Calu3 (cell line): Measurements from ENCODE around the gene CACNA2D3. TPM values are rescaled to one million over a fixed set of nuclear protein-coding genes. Genes with fewer than 3 reads are reported as not detected.

Source experiments
- BruUV-seq: library from RNA; stranded (reverse); fragments of 400-500 nt; replicated peaks from 2 replicates; lab custom pipeline; 2021; lab: Mats Ljungman, UMichigan
- CTCF ChIA-PET: fragments of 300-600 bp; sonication (Branson Sonifier 250); formaldehyde crosslinking; loops from one replicate; lab custom pipeline; 2022; ENCODE audit warnings: antibody characterized with exemption; lab: Charles Lee
- DNase-seq: peaks from one replicate; pipeline ENCODE4 v3.0.0; 2022
- H3K27ac Mint-ChIP-seq: one replicate; pipeline ENCODE4 v1.8.0; 2022; ENCODE audit warnings: mixed read lengths; ENCODE audit not compliant: unreplicated experiment
- H3K27me3 Mint-ChIP-seq: one replicate; pipeline ENCODE4 v1.8.0; 2022; ENCODE audit warnings: mixed read lengths; ENCODE audit not compliant: unreplicated experiment
- H3K36me3 Mint-ChIP-seq: one replicate; pipeline ENCODE4 v1.8.0; 2022; ENCODE audit warnings: mild to moderate bottlenecking, moderate library complexity, mixed read lengths; ENCODE audit not compliant: insufficient read depth, unreplicated experiment
- H3K4me1 Mint-ChIP-seq: one replicate; pipeline ENCODE4 v1.8.0; 2022; ENCODE audit warnings: mild to moderate bottlenecking, low read depth, mixed read lengths; ENCODE audit not compliant: unreplicated experiment
- H3K4me3 Mint-ChIP-seq: one replicate; pipeline ENCODE4 v1.8.0; 2022; ENCODE audit warnings: mild to moderate bottlenecking, low read depth, moderate library complexity, mixed read lengths; ENCODE audit not compliant: unreplicated experiment
- H3K9me3 Mint-ChIP-seq: one replicate; pipeline ENCODE4 v1.8.0; 2022; ENCODE audit warnings: low read depth, mixed read lengths; ENCODE audit not compliant: unreplicated experiment
- intact Hi-C: fragments of 100-400 bp; cut with micrococcal nuclease; formaldehyde crosslinking; loops from one replicate; pipeline ENCODE4 v1.10.0; 2022; ENCODE audit not compliant: unreplicated experiment
- total RNA-seq: library from RNA; stranded (reverse); gene quantifications from 2 replicates; pipeline ENCODE4 v1.2.3, GENCODE V29; 2022
- TF ChIP-seq, protein P1 (sequence below): fragments of 200-600 bp; IDR thresholded peaks from one replicate; pipeline ENCODE4 v1.8.0; 2022; ENCODE audit warnings: antibody characterized with exemption; ENCODE audit not compliant: unreplicated experiment

The CACNA2D3 gene
- total RNA-seq, 1 experiment from 2014 or later, result not detected

DNA sequence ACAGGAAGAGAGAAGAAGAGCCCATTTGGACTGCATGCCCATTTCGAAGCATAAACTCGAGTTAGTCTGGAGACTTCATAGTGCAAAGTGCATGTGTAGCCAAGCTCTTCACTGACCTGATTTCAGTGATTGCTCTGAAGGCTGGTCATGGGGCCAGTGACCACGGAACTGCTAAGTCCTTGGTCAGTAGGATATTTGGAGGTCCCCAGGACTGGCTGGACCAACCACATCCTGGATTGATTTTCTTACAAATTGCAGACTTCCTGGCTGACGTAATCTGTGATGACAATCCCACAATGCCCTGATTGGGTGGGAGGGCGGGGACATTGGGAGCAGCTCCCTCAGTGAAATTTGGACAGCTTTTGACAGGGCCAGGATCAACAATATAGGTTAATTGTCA lies 233.4 kb downstream of the CACNA2D3 start:
- Mint-ChIP-seq H3K36me3 (no peaks in the 10 kb centered on the region), H3K4me1 (no peaks in the 10 kb centered on the region), H3K9me3 (peaks cover 4% of the 10 kb centered on the region), H3K27ac (no peak overlapping the region), H3K27me3 (peaks cover 10% of the 10 kb centered on the region), H3K4me3 (no peak overlapping the region)
- TF ChIP-seq, protein P1, sequence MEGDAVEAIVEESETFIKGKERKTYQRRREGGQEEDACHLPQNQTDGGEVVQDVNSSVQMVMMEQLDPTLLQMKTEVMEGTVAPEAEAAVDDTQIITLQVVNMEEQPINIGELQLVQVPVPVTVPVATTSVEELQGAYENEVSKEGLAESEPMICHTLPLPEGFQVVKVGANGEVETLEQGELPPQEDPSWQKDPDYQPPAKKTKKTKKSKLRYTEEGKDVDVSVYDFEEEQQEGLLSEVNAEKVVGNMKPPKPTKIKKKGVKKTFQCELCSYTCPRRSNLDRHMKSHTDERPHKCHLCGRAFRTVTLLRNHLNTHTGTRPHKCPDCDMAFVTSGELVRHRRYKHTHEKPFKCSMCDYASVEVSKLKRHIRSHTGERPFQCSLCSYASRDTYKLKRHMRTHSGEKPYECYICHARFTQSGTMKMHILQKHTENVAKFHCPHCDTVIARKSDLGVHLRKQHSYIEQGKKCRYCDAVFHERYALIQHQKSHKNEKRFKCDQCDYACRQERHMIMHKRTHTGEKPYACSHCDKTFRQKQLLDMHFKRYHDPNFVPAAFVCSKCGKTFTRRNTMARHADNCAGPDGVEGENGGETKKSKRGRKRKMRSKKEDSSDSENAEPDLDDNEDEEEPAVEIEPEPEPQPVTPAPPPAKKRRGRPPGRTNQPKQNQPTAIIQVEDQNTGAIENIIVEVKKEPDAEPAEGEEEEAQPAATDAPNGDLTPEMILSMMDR, result no peak
- intact Hi-C loops, result no loop called here
- no peak for DNase-seq
- BruUV-seq, result no TSS peak
- CTCF ChIA-PET, result no interaction called here

DNA sequence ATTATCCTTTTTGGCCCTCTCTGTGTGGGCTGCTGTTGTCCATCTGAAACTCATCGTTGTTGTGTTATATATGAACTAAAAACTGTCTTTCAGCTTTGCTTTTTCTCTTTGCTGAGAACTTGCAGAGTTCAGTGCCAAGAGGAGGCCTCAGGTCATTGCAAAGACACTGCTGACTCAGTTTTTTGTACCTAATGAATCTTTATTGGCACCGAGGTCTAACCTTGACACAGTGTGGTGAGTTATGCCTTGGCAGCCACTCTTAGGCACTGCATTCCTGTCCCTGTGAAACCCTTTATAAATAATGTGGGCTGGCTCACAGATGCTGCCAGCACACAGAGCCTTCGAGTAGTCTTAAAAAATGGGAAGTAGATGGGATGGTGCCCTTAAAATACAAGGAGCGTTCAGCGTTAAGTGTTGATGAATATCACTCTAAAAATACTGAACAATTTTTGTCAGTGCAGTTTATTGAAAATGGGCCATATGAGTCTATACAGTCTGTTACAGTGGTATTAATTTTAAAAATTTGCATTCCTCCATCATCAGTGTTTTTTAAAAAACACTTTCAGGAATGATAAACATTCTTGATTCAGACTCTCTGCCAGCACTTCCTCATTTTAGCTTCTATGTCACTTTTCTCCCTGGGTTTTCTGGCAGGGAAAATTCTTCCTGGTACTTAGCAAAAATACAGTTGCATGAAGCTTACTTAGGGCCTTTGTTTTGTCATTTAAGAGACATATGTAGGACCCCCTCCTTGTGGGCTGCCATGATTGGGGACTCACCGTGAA lies 234.1 kb downstream of the CACNA2D3 start:
- CTCF ChIA-PET, result no interaction called here
- Mint-ChIP-seq H3K36me3 (no peaks in the 10 kb centered on the region), H3K9me3 (peaks cover 4% of the 10 kb centered on the region), H3K27me3 (peaks cover 8% of the 10 kb centered on the region), H3K4me3 (no peak overlapping the region), H3K4me1 (no peaks in the 10 kb centered on the region), H3K27ac (no peak overlapping the region)
- no TSS peak for BruUV-seq
- TF ChIP-seq, protein P1, result no peak
- DNase-seq, result no peak
- intact Hi-C loops, result no loop called here

DNA sequence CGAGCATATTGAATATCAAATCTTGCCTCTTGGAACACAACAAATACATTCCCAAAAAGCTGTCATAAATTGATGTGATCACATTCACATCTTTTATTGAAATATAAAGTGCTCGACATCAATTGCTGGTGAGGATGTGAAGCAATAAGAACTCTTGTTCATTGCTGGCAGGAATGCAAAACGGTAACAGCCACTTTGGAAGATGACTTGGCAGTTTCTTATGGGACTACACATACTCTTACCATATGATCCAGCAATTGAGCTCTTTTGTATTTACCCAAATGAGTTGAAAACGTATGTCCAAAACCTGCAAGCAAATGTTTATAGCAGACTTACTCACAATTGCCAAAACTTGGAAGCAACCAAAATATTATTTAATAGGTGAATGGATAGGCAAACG lies 234.9 kb downstream of the CACNA2D3 start:
- H3K4me1 Mint-ChIP-seq, result no peaks in the 10 kb centered on the region
- no TSS peak for BruUV-seq
- CTCF ChIA-PET, result no interaction called here
- H3K27ac Mint-ChIP-seq, result no peak overlapping the region
- no peak overlapping the region for H3K4me3 Mint-ChIP-seq
- H3K9me3 Mint-ChIP-seq, result peaks cover 4% of the 10 kb centered on the region
- no peak for DNase-seq
- H3K27me3 Mint-ChIP-seq, result no peaks in the 10 kb centered on the region
- H3K36me3 Mint-ChIP-seq, result no peaks in the 10 kb centered on the region
- TF ChIP-seq, protein P1, result no peak
- intact Hi-C loops, result no loop called here

DNA sequence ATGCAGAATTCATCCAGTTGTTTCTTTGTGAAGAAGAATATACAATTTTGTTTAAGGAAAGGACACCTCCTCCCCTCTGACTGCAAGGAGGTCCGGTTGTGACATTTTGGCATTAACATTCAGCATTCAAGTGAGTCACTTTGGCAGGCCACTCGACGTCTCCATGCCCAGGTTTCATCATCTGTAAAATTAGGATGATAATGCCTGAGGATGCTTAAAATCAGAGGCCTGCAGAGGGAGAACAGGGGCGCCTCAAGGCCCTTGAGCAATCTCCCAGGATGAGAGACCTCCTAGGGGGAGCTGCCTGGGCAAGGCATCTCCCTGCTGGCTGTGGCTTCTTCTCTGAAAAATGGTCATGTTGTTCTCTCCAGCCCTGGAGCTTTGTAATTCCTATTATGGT lies 236.0 kb downstream of the CACNA2D3 start:
- CTCF ChIA-PET, result no interaction called here
- H3K4me3 Mint-ChIP-seq, result no peak overlapping the region
- no peak for DNase-seq
- TF ChIP-seq, protein P1, result no peak
- no peaks in the 10 kb centered on the region for H3K36me3 Mint-ChIP-seq
- H3K9me3 Mint-ChIP-seq, result peaks cover 4% of the 10 kb centered on the region
- H3K4me1 Mint-ChIP-seq, result no peaks in the 10 kb centered on the region
- H3K27ac Mint-ChIP-seq, result no peak overlapping the region
- intact Hi-C loops, result no loop called here
- BruUV-seq, result no TSS peak
- H3K27me3 Mint-ChIP-seq, result no peaks in the 10 kb centered on the region
